Measurements from ENCODE around the gene TIMP1. TPM values are rescaled to one million over a fixed set of nuclear protein-coding genes. Genes with fewer than 3 reads are reported as not detected.
A peak's percentile ranks its signal among the peaks of the same experiment; 100 is the strongest.
"Not testable (repeated sequence)": the region's sequence is repeated elsewhere in the genome, so short reads cannot be mapped to it uniquely, and the experiment has no call there.

Gene TIMP1
- total RNA-seq, 1 donor from 2014 or later: 54.4 TPM

- DNase-seq: not testable (repeated sequence)
These were observed 20.9 kb downstream of the TIMP1 start for GRCh38 chrX:47603125-47603524.

- no peak for DNase-seq
These were observed 22.8 kb downstream of the TIMP1 start for GRCh38 chrX:47605024-47605423.

DNA sequence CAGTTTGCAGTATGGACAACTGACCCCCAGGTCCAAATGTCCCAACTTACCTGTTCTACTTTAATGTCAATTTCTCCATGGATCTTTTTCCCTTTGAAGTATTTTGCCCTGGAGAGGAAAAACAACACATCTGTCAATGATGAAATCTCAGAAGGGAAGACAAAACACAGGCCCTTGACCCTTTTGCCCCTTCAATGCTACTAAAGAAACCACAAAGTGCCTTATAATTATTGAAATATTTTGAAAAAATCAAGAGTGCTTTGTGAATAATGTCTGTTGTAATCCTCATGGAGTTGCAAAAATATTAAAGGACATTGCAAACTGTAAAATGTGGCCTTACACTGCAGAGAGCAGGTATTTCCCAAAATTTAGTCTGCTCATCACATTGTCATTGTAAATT, 24.9 kb downstream of the TIMP1 start:
- no peak for DNase-seq

GRCh38 chrX:47608130-47608810, 26.0 kb downstream of the TIMP1 start:
- DNase-seq: no peak

DNA sequence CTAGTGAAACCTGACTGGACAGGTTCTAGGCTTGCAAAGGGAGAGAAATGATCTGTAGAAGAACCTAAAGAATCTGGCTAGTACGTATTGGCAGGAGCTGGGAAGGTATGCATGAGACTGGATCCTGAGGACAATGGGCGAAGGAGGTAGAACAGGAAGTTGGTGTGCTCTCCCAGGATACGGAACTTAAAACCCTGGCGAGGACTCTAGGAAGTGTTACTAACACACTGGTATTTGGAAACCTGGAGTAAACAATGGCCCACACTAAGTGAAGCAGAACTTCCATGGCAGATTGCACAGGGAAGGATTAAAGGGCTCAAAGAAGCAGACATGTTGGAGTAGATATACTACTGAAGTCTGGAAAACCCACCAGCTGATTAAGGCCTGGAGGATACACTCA, 28.3 kb downstream of the TIMP1 start:
- DNase-seq: no peak

- DNase-seq: no peak
These were observed 29.3 kb downstream of the TIMP1 start for GRCh38 chrX:47611489-47611888.

- DNase-seq: no peak
These were observed 29.7 kb downstream of the TIMP1 start for GRCh38 chrX:47611926-47612325.

GRCh38 chrX:47612418-47612817, 30.2 kb downstream of the TIMP1 start:
- no peak for DNase-seq

- no peak for DNase-seq
These were observed 30.8 kb downstream of the TIMP1 start for GRCh38 chrX:47613082-47613481.

- DNase-seq: no peak
These were observed 32.4 kb downstream of the TIMP1 start for GRCh38 chrX:47614618-47615017.

GRCh38 chrX:47618923-47619485, 36.8 kb downstream of the TIMP1 start:
- DNase-seq: no peak

DNA sequence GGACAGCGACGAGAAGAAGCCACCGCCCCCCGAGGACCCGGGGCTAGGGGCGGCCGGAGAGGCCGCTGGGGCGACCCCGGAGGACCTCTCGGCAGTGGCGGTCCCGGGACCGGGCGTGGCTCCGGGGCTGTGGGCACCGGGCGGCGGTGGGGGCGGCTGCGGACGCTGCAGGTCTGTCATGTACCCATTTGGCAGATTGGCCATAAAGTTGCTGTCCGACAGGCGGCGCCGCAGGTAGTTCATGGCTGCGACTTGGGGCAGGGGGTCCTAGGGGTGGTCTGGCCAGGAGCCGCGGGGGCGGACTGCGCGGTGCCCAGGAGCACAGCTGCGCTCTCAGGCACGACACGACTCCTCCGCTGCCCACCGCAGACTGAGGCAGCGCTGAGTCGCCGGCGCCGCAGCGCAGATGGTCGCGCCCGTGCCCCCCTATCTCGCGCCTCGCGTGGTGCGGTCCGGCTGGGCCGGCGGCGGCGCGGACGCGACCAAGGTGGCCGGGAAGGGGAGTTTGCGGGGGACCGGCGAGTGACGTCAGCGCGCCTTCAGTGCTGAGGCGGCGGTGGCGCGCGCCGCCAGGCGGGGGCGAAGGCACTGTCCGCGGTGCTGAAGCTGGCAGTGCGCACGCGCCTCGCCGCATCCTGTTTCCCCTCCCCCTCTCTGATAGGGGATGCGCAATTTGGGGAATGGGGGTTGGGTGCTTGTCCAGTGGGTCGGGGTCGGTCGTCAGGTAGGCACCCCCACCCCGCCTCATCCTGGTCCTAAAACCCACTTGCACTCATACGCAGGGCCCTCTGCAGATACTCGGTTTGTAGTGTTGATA, 37.5 kb downstream of the TIMP1 start, which contains the start of gene SYN1:
Gene SYN1, minus strand, starts transcription at position 372 of the 817 bp plus-strand sequence. Its CDS starts 129 bp downstream, at position 243.
- DNase-seq: peak; percentile 87

- no peak for DNase-seq
These were observed 38.1 kb downstream of the TIMP1 start for GRCh38 chrX:47620303-47620685.

GRCh38 chrX:47621851-47622250, 39.6 kb downstream of the TIMP1 start:
- DNase-seq: no peak

DNA sequence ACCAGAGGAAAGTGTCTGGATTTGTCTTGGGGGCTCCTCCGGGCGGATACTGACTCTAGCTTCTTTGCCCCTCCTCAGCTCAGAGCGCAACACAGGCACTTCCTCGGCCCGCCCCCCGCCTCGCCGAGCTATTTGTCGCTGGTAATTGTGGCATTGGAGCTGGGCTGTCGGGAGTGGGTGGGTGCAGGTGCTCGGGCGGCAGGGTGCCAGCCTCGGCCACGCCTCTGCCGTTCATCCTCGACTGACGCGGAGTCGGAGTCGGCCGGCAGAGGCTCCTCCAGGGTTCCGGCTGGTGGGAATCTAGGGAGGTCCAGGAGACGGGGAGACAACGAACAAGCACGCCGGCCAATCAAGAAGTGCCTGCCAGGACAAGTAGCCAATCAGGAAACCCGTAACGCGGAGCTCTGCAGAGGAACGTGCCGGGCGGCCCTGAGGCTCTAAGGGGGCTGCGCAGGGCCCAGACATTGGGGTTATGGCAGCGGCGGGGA, 41.3 kb downstream of the TIMP1 start:
- DNase-seq: peak; percentile 83

DNA sequence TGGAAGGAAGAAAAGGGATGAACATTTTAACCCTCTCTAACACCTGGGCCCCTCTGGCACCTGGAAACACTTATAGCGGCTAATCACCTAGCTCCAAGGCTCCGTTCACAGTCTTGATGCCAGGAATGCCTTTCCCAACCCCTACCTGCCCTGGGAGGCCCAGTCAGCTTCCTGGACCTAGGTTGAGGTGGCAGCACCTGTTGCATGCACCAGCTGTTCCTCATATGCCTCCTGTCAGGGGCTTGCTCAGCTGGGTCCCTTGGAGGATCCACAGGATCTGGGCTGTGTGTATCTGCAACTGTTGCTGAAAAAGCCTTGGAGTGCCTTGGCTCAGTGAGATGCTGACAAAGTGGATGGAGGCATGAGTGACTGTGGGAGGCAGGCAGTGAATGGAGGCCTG, 43.1 kb downstream of the TIMP1 start:
- no peak for DNase-seq

GRCh38 chrX:47628982-47629381, 46.7 kb downstream of the TIMP1 start:
- DNase-seq: no peak

DNA sequence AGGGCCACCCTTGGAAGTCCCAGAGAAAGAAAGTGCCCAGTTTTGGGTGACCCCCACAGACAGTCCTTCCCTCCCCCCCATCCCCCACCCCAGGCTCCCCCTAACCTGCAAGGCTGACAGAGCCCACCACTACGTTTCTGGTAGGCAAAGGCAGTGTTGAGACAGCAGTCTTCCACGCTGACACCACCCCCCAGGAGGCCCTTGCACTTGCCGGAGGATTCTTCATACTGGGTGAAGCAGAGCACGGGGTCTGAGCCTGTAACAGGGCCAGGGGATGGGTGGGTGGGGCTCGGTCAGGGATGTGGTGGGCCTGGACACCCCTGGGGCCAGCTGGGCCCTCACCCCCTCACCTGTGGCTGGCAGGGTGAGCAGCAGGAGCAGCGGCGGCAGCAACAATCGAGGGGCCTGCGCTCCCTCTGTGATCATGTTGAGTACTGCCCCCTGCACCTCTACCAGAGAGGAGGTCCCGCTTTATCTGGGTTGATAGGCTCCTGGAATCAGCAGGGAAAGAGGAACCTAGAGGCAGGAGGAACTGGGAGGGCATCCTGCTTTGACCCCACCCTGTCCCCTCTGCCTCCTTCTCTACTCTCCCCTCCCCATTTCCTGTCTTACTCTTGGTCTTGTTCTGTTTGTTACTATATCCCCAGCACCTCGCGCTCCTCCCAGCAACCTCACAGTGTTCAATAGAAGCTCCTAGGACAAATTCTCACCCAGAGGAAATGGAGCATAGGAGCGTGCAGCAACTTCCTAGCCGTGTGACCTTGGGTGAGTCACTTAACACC, 47.4 kb downstream of the TIMP1 start, which contains the start of gene CFP:
Gene CFP, minus strand, starts transcription at position 512 of the 782 bp plus-strand sequence. Its CDS starts 86 bp downstream, at position 426.
- DNase-seq: no peak

DNA sequence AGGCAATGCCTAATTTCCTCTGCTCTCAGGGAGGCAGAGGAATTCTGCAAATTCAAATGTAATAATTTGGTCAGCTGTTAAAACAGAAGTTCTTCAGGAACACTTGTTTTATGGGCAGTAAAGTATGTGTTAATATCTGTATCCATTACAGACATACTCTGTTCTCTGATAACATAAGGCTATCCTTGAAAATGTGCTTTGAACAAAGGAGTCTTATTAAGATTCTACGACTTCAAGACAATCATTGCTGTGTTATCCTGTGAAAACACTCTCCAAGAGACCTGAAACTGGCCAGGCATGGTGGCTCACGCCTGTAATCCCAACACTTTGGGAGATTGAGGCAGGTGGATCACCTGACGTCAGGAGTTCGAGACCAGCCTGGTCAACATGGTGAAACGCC, 49.4 kb downstream of the TIMP1 start:
- DNase-seq: no peak

DNA sequence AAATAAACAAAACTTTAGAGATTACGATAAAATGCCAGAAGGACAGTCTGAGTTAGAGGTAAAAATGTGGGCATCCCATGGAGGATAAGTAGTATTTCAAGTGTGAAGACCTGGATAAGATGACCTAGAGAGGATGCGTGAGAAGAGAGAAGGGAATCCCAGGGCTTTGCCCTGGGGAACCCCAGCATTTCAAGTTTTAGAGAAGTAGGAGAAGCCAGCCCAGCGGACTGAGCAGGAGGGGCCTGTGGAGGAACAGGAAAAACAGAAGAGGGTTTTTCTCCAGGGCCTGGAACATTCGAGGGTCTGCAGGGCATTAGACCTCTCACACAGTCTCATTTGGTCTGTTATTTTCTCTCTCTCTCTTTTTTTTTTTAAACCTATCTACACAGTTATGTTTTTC, 50.4 kb downstream of the TIMP1 start:
- DNase-seq: no peak

GRCh38 chrX:47633689-47634590, 51.7 kb downstream of the TIMP1 start:
- DNase-seq: no peak
